Neuronal stem cell (in vitro differentiated cells): ENCODE measurements around the gene SRC.
A peak's percentile ranks its signal among the peaks of the same experiment; 100 is the strongest.

Experiments
- DNase-seq: peaks from one replicate; pipeline ENCODE4 v3.0.0-alpha.2; 2013; ENCODE audit warnings: low spot score
- H2AFZ ChIP-seq: one replicate; pipeline ENCODE4 v1.6.1; 2013; ENCODE audit warnings: mild to moderate bottlenecking, low read length, inconsistent platforms
- H2AK5ac ChIP-seq: 2 replicates; pipeline ENCODE4 v1.6.1; 2013; ENCODE audit warnings: low read depth, mild to moderate bottlenecking, inconsistent platforms, low read length, moderate library complexity, mixed read lengths
- H2BK120ac ChIP-seq: 2 replicates; pipeline ENCODE4 v1.6.1; 2013; ENCODE audit warnings: low read depth, mild to moderate bottlenecking, inconsistent platforms, low read length, moderate library complexity, mixed read lengths
- H2BK12ac ChIP-seq: one replicate; pipeline ENCODE4 v1.6.1; 2013; ENCODE audit warnings: low read length, inconsistent platforms
- H2BK15ac ChIP-seq: 2 replicates; pipeline ENCODE4 v1.6.1; 2013; ENCODE audit warnings: mild to moderate bottlenecking, low read length, inconsistent platforms, mixed read lengths
- H2BK5ac ChIP-seq: one replicate; pipeline ENCODE4 v1.6.1; 2013; ENCODE audit warnings: inconsistent platforms, mild to moderate bottlenecking, low read length, moderate library complexity
- H3K14ac ChIP-seq: one replicate; pipeline ENCODE4 v1.6.1; 2013; ENCODE audit warnings: low read length, inconsistent platforms
- H3K18ac ChIP-seq: 2 replicates; pipeline ENCODE4 v1.6.1; 2013; ENCODE audit warnings: low read length, inconsistent platforms
- H3K23ac ChIP-seq: 2 replicates; pipeline ENCODE4 v1.6.1; 2013; ENCODE audit warnings: low read depth, mild to moderate bottlenecking, mixed read lengths, low read length, inconsistent platforms; ENCODE audit not compliant: poor library complexity
- H3K27ac ChIP-seq: replicated peaks from 3 replicates; pipeline ENCODE4 v1.5.1; 2013; ENCODE audit warnings: low read length, inconsistent platforms
- H3K27me3 ChIP-seq, 3 experiments: 2 replicates each; pipeline ENCODE4 v1.6.1; 2013; ENCODE audit warnings: low read length in 3 of 3, mild to moderate bottlenecking in 2 of 3, inconsistent platforms in 1 of 3, low read depth in 1 of 3, mixed read lengths in 1 of 3, moderate library complexity in 1 of 3; ENCODE audit not compliant: control insufficient read depth in 3 of 3, insufficient read depth in 3 of 3
- H3K36me3 ChIP-seq, 2 donors: replicated peaks in 1 of 2; 2 replicates each; pipeline ENCODE4 v1.6.1; 2013; ENCODE audit warnings: low read length in 2 of 2; ENCODE audit not compliant: control insufficient read depth in 2 of 2, insufficient read depth in 2 of 2
- H3K4ac ChIP-seq: 2 replicates; pipeline ENCODE4 v1.6.1; 2013; ENCODE audit warnings: inconsistent platforms, mild to moderate bottlenecking, low read length, moderate library complexity
- H3K4me1 ChIP-seq, 2 donors: 1 replicate in 1 of 2; 2 replicates in 1 of 2; pipeline ENCODE4 v1.6.1; 2013; ENCODE audit warnings: low read length in 2 of 2, low read depth in 1 of 2; ENCODE audit not compliant: control insufficient read depth in 2 of 2, insufficient read depth in 1 of 2
- H3K4me2 ChIP-seq: one replicate; pipeline ENCODE4 v1.6.1; 2013; ENCODE audit warnings: mild to moderate bottlenecking, low read length, inconsistent platforms; ENCODE audit not compliant: insufficient read depth, poor library complexity, severe bottlenecking
- H3K4me3 ChIP-seq, 2 donors: 2 replicates each; pipeline ENCODE4 v1.5.1; 2013; ENCODE audit warnings: low read length in 2 of 2, mild to moderate bottlenecking in 2 of 2, inconsistent platforms in 1 of 2, moderate library complexity in 1 of 2
- H3K79me1 ChIP-seq: one replicate; pipeline ENCODE4 v1.6.1; 2013; ENCODE audit warnings: low read depth, mild to moderate bottlenecking, inconsistent platforms, low read length, moderate library complexity
- H3K9ac ChIP-seq: one replicate; pipeline ENCODE4 v1.6.1; 2013; ENCODE audit warnings: mild to moderate bottlenecking, low read depth, low read length, inconsistent platforms; ENCODE audit not compliant: poor library complexity
- H3K9me3 ChIP-seq, 2 donors: replicated peaks in 1 of 2; 2 replicates each; pipeline versions ENCODE3 to v1.6.1; 2013; ENCODE audit warnings: low read length in 2 of 2, mild to moderate bottlenecking in 2 of 2, inconsistent platforms in 1 of 2, low read depth in 1 of 2, mixed read lengths in 1 of 2, moderate library complexity in 1 of 2; ENCODE audit not compliant: control insufficient read depth in 2 of 2, insufficient read depth in 1 of 2
- H4K8ac ChIP-seq: one replicate; pipeline ENCODE4 v1.6.1; 2013; ENCODE audit warnings: low read depth, mild to moderate bottlenecking, inconsistent platforms, low read length, moderate library complexity
- H4K91ac ChIP-seq: one replicate; pipeline ENCODE4 v1.6.1; 2013; ENCODE audit warnings: low read length, low read depth, mild to moderate bottlenecking, inconsistent platforms; ENCODE audit not compliant: poor library complexity
- WGBS, 2 donors: extraction: QIAGEN DNeasy Blood & Tissue Kit; methylation state at CpG; one replicate each; pipeline ENCODE4 v1.1.7; 2013; ENCODE audit warnings: missing lambda C conversion rate in 2 of 2, mixed read lengths in 1 of 2; ENCODE audit not compliant: insufficient read length in 2 of 2, insufficient replicate concordance in 1 of 2; ENCODE audit errors: extremely low coverage in 2 of 2; 5-methylcytosine and 5-hydroxymethylcytosine counted together

SRC gene

GRCh38 chr20:37397954-37398749 is 52.2 kb downstream of the SRC start:
- H2BK5ac ChIP-seq, result peak overlapping the region; percentile 56
- peak overlapping the region; percentile 95 for H3K18ac ChIP-seq
- H3K9me3 ChIP-seq, result no peaks in the 10 kb centered on the region
- H3K9ac ChIP-seq, result peak overlapping the region; percentile 51
- peak overlapping the region; percentile 90 for H4K8ac ChIP-seq
- no peak overlapping the region for H2AFZ ChIP-seq
- no peak overlapping the region for H3K4me3 ChIP-seq
- H2BK120ac ChIP-seq, result peak overlapping the region; percentile 2
- no peak overlapping the region for H3K4ac ChIP-seq
- no peak overlapping the region for H4K91ac ChIP-seq
- H3K4me1 ChIP-seq, result peaks cover 37 to 39% of the 10 kb centered on the region in 2 donors
- H3K79me1 ChIP-seq, result peaks cover 12% of the 10 kb centered on the region
- H3K27ac ChIP-seq, result no peak overlapping the region
- no peaks in the 10 kb centered on the region for H3K27me3 ChIP-seq
- H2BK15ac ChIP-seq, result peak overlapping the region; percentile 90
- H3K14ac ChIP-seq, result peak overlapping the region; percentile 58
- peak overlapping the region; percentile 77 for H3K23ac ChIP-seq
- no peak overlapping the region for H3K4me2 ChIP-seq
- peaks cover 37 to 56% of the 10 kb centered on the region in 2 donors for H3K36me3 ChIP-seq
- H2BK12ac ChIP-seq, result peak overlapping the region; percentile 87
- DNase-seq, result no peak
- peak overlapping the region; percentile 100 for H2AK5ac ChIP-seq
- no CpG with 5 or more reads among the region's 30 CpGs for WGBS, 2 donors

DNA sequence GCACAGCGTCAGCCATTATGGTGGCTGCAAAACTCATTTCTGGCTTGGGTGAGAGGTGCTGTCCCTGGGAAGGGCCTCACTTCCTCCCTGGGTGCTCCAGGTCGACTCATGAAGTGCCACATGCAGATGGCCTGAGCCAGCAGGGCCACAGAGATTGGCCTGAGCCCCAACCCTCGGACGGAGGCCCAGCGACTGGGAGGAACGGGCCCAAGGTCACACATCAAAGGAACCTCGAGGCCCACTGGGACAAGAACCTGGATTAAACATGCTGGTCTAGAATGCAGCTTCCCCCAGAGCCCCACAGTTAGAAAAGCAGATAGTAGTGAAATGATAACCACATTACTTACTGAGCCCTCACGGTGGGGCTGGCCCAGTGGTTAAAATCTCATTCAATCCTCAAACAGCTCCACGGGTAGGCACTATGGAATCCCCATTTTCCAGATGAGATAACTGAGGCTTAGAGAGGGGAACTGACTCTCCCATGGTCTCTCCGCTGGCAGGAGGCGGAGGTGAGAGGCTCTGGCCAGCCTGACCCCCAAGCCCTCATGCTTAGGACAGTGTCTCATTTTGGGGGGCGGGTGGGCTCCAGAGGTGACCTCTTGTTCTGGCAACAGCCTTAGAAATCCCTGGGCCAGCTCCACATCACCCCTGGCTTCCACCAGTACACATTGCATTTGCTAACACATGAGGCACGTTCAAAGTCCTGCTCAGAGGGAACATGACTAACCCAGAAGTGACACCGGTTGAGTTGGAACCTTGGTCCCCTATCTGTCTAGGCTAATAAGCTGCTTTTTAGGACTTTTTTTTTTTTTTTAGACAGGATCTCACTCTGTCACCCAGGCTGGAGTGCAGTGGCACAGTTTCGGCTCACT is 53.0 kb downstream of the SRC start:
- no CpG with 5 or more reads among the region's 15 CpGs for WGBS, 2 donors
- DNase-seq, result no peak
- H3K27ac ChIP-seq, result no peak overlapping the region

DNA sequence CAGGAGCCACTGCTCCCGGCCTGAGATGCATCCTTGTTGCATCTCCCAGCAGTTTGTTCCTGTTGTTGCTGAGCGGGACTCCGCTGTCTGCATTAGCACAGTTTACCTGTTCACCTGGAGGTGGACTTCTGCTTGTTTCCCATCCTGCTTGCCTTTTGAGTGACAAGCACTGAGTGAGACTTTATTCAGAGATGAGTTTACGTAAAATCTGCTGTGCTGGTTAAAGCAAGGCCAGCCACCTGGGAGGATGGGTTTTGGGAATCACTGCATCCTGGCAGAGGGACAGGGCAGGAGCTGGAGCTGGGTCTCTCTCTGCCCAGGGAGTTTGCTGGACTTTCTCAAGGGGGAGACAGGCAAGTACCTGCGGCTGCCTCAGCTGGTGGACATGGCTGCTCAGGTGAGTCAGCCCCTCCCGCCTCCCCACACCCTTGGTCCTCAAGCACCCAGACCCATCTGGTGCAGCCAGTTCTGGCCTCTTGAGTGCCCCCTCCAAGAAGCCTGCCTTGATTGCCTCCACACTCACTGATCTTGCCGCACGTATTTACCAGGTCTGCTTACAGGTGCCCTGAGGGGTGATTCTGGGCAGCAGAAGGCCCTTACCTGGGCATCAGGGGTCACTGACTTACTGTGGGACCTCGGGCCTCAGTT is 55.5 kb downstream of the SRC start:
- H2AFZ ChIP-seq, result no peak overlapping the region
- H3K18ac ChIP-seq, result no peak overlapping the region
- no peaks in the 10 kb centered on the region for H3K27me3 ChIP-seq
- DNase-seq, result no peak
- no peak overlapping the region for H2BK5ac ChIP-seq
- no peak overlapping the region for H3K4me2 ChIP-seq
- peaks cover 38 to 75% of the 10 kb centered on the region in 2 donors for H3K36me3 ChIP-seq
- peaks cover 10% of the 10 kb centered on the region for H3K79me1 ChIP-seq
- WGBS, 2 donors, result no CpG with 5 or more reads among the region's 9 CpGs
- no peak overlapping the region for H2AK5ac ChIP-seq
- H3K4ac ChIP-seq, result no peak overlapping the region
- no peak overlapping the region for H2BK120ac ChIP-seq
- no peak overlapping the region for H3K23ac ChIP-seq
- no peaks in the 10 kb centered on the region for H3K9me3 ChIP-seq
- H3K4me3 ChIP-seq, result no peak overlapping the region
- no peak overlapping the region for H4K8ac ChIP-seq
- no peak overlapping the region for H3K27ac ChIP-seq
- no peak overlapping the region for H3K14ac ChIP-seq
- no peak overlapping the region for H4K91ac ChIP-seq
- H2BK15ac ChIP-seq, result no peak overlapping the region
- H2BK12ac ChIP-seq, result no peak overlapping the region
- H3K4me1 ChIP-seq, result peaks cover 10 to 14% of the 10 kb centered on the region in 2 donors
- H3K9ac ChIP-seq, result no peak overlapping the region

More for the DNA sequence above, 53.0 kb downstream of the SRC start:
- peak overlapping the region; percentile 90 for H2BK15ac ChIP-seq
- no peak overlapping the region for H4K8ac ChIP-seq
- H2AK5ac ChIP-seq, result peak overlapping the region; percentile 100
- no peaks in the 10 kb centered on the region for H3K27me3 ChIP-seq
- H3K9me3 ChIP-seq, result no peaks in the 10 kb centered on the region
- peak overlapping the region; percentile 51 for H3K9ac ChIP-seq
- peaks cover 30 to 31% of the 10 kb centered on the region in 2 donors for H3K4me1 ChIP-seq
- H3K4me3 ChIP-seq, result no peak overlapping the region
- no peak overlapping the region for H2BK120ac ChIP-seq
- H3K14ac ChIP-seq, result no peak overlapping the region
- H3K4me2 ChIP-seq, result no peak overlapping the region
- H3K4ac ChIP-seq, result no peak overlapping the region
- H3K23ac ChIP-seq, result peak overlapping the region; percentile 77
- peaks cover 37 to 62% of the 10 kb centered on the region in 2 donors for H3K36me3 ChIP-seq
- peak overlapping the region; percentile 68 for H3K18ac ChIP-seq
- peak overlapping the region; percentile 56 for H2BK5ac ChIP-seq
- H3K79me1 ChIP-seq, result peaks cover 14% of the 10 kb centered on the region
- H4K91ac ChIP-seq, result no peak overlapping the region
- H2AFZ ChIP-seq, result no peak overlapping the region
- peak overlapping the region; percentile 60 for H2BK12ac ChIP-seq
